Measurements from ENCODE around the gene GGA3. TPM values are rescaled to one million over a fixed set of nuclear protein-coding genes. Genes with fewer than 3 reads are reported as not detected.

GGA3 gene
- total and polyA plus RNA-seq, 5 experiments from 2014 or later, result 6.2 to 107 (median 20.1) TPM

- no peak for ATAC-seq
- peaks cover 8 to 27% (median 18%) of the 10 kb centered on the region in 4 donors for H3K4me1 Mint-ChIP-seq
- no peaks in the 10 kb centered on the region for H3K9me3 Mint-ChIP-seq
- H3K27me3 Mint-ChIP-seq, result no peaks in the 10 kb centered on the region
- peak overlapping the region in 8 of 10 donors; percentile 12 to 96 (median 44) for H3K27ac Mint-ChIP-seq
- H3K36me3 Mint-ChIP-seq, result peaks cover 0 to 72% (median 3%) of the 10 kb centered on the region in 3 donors
- POLR2A ChIA-PET, result interaction anchor here (3.3 kb wide), 1 partner anchor 19 kb away, joined by 14 read pairs; the partner anchor contains the start of genes GGA3 and MRPS7
- no peak for DNase-seq
- H3K4me3 Mint-ChIP-seq, result peak overlapping the region in 2 of 10 donors; percentile 11 to 68
These were observed 19.4 kb downstream of the GGA3 start for GRCh38 chr17:75241996-75242460.

- POLR2A ChIA-PET, result interaction anchor here (0.6 to 3.3 kb wide), 3 partner anchors 20 to 58 kb away, joined by 5 to 14 read pairs (median 9); partner anchors contain the start of genes GGA3, MIF4GD and MRPS7
- Mint-ChIP-seq H3K36me3 (peaks cover 0 to 72% (median 3%) of the 10 kb centered on the region in 3 donors), H3K4me1 (peaks cover 8 to 27% (median 18%) of the 10 kb centered on the region in 4 donors), H3K9me3 (no peaks in the 10 kb centered on the region), H3K27me3 (no peaks in the 10 kb centered on the region), H3K4me3 (peak overlapping the region in 1 of 10 donors; percentile 68), H3K27ac (peak overlapping the region in 7 of 10 donors; percentile 12 to 96 (median 47))
- ATAC-seq, result no peak
- no peak for DNase-seq
These were observed 19.9 kb downstream of the GGA3 start for GRCh38 chr17:75241502-75241901.

- Mint-ChIP-seq H3K9me3 (no peaks in the 10 kb centered on the region), H3K27me3 (no peaks in the 10 kb centered on the region), H3K4me1 (peaks cover 8 to 27% (median 18%) of the 10 kb centered on the region in 4 donors), H3K4me3 (no peak overlapping the region), H3K27ac (peak overlapping the region in 1 of 10 donors; percentile 89), H3K36me3 (peaks cover 0 to 72% (median 3%) of the 10 kb centered on the region in 3 donors)
- POLR2A ChIA-PET, result interaction anchor here (0.6 to 3.3 kb wide), 3 partner anchors 20 to 58 kb away, joined by 5 to 14 read pairs (median 9); partner anchors contain the start of genes GGA3, MIF4GD and MRPS7
- ATAC-seq (no peak), DNase-seq (no peak)
These were observed 20.3 kb downstream of the GGA3 start for GRCh38 chr17:75241143-75241430.

- no peak overlapping the region for H3K4me3 Mint-ChIP-seq
- peak; percentile 43 to 51 for ATAC-seq
- no peaks in the 10 kb centered on the region for H3K27me3 Mint-ChIP-seq
- POLR2A ChIA-PET, result interaction anchor here (0.5 to 3.3 kb wide), 5 partner anchors 21 to 126 kb away, joined by 5 to 14 read pairs (median 7); partner anchors contain the start of genes GGA3, MIF4GD and MRPS7
- no peaks in the 10 kb centered on the region for H3K9me3 Mint-ChIP-seq
- peak overlapping the region in 5 of 10 donors; percentile 25 to 74 (median 47) for H3K27ac Mint-ChIP-seq
- peaks cover 0 to 72% (median 3%) of the 10 kb centered on the region in 3 donors for H3K36me3 Mint-ChIP-seq
- peak in 5 of 10 donors; percentile 12 to 30 (median 24) for DNase-seq
- H3K4me1 Mint-ChIP-seq, result peaks cover 7 to 27% (median 18%) of the 10 kb centered on the region in 4 donors
These were observed 20.8 kb downstream of the GGA3 start for GRCh38 chr17:75240394-75241142.

GRCh38 chr17:75239778-75240393 is 21.5 kb downstream of the GGA3 start:
- Mint-ChIP-seq H3K27ac (peak overlapping the region in 6 of 10 donors; percentile 14 to 74 (median 50)), H3K36me3 (peaks cover 0 to 71% (median 3%) of the 10 kb centered on the region in 3 donors), H3K4me1 (peaks cover 7 to 27% (median 18%) of the 10 kb centered on the region in 4 donors), H3K9me3 (no peaks in the 10 kb centered on the region), H3K27me3 (no peaks in the 10 kb centered on the region), H3K4me3 (no peak overlapping the region)
- ATAC-seq (no peak), DNase-seq (no peak)
- POLR2A ChIA-PET, result interaction anchor here (2.3 to 3.3 kb wide), 3 partner anchors 21 to 126 kb away, joined by 7 to 14 read pairs (median 9); partner anchors contain the start of genes GGA3, MIF4GD and MRPS7

GRCh38 chr17:75239214-75239613 is 22.2 kb downstream of the GGA3 start:
- H3K9me3 Mint-ChIP-seq, result no peaks in the 10 kb centered on the region
- no peak for DNase-seq
- no peaks in the 10 kb centered on the region for H3K27me3 Mint-ChIP-seq
- H3K36me3 Mint-ChIP-seq, result peaks cover 0 to 72% (median 5%) of the 10 kb centered on the region in 3 donors
- ATAC-seq, result no peak
- H3K4me1 Mint-ChIP-seq, result peaks cover 5 to 22% (median 16%) of the 10 kb centered on the region in 4 donors
- peak overlapping the region in 7 of 10 donors; percentile 30 to 90 (median 84) for H3K27ac Mint-ChIP-seq
- POLR2A ChIA-PET, result interaction anchor here (0.9 to 2.3 kb wide), 4 partner anchors 23 to 125 kb away, joined by 3 to 9 read pairs (median 6); partner anchors contain the start of genes MIF4GD, MRPS7 and NUP85
- H3K4me3 Mint-ChIP-seq, result no peak overlapping the region

- peaks cover 0 to 72% (median 5%) of the 10 kb centered on the region in 3 donors for H3K36me3 Mint-ChIP-seq
- peak overlapping the region in 1 of 10 donors; percentile 52 for H3K4me3 Mint-ChIP-seq
- no peaks in the 10 kb centered on the region for H3K9me3 Mint-ChIP-seq
- POLR2A ChIA-PET, result interaction anchor here (0.9 to 2.3 kb wide), 3 partner anchors 24 to 125 kb away, joined by 3 to 7 read pairs (median 4); partner anchors contain the start of genes MRPS7 and NUP85
- ATAC-seq, result peak; percentile 86 to 88
- H3K27me3 Mint-ChIP-seq, result no peaks in the 10 kb centered on the region
- DNase-seq, result peak; percentile 36 to 76 (median 53)
- peak overlapping the region; percentile 30 to 91 (median 85) for H3K27ac Mint-ChIP-seq
- H3K4me1 Mint-ChIP-seq, result peaks cover 5 to 18% (median 15%) of the 10 kb centered on the region in 4 donors
These were observed 22.7 kb downstream of the GGA3 start for GRCh38 chr17:75238684-75239191.

- Mint-ChIP-seq H3K27ac (peak overlapping the region in 3 of 10 donors; percentile 14 to 83 (median 43)), H3K36me3 (peaks cover 0 to 70% (median 5%) of the 10 kb centered on the region in 3 donors), H3K4me1 (peaks cover 5 to 15% (median 15%) of the 10 kb centered on the region in 4 donors), H3K4me3 (no peak overlapping the region), H3K27me3 (no peaks in the 10 kb centered on the region), H3K9me3 (no peaks in the 10 kb centered on the region)
- ATAC-seq, result no peak
- POLR2A ChIA-PET, result interaction anchor here (1.0 kb wide), 1 partner anchor 32 kb away, joined by 4 read pairs; the partner anchor contains the start of gene NUP85
- DNase-seq, result no peak
These were observed 23.3 kb downstream of the GGA3 start for GRCh38 chr17:75238020-75238580.

- Mint-ChIP-seq H3K4me3 (no peak overlapping the region), H3K27me3 (no peaks in the 10 kb centered on the region), H3K36me3 (peaks cover 0 to 72% (median 3%) of the 10 kb centered on the region in 3 donors), H3K9me3 (no peaks in the 10 kb centered on the region), H3K27ac (peak overlapping the region in 5 of 10 donors; percentile 14 to 43 (median 29)), H3K4me1 (peaks cover 3 to 15% (median 13%) of the 10 kb centered on the region in 4 donors)
- DNase-seq (no peak), ATAC-seq (no peak)
- POLR2A ChIA-PET, result interaction anchor here (0.6 kb wide), 1 partner anchor 14 kb away, joined by 3 read pairs; no protein-coding TSS in a partner anchor
These were observed 24.0 kb downstream of the GGA3 start for GRCh38 chr17:75237100-75238014.

- no peaks in the 10 kb centered on the region for H3K27me3 Mint-ChIP-seq
- ATAC-seq, result no peak
These were observed 28.6 kb downstream of the GGA3 start for GRCh38 chr17:75232786-75233185.

More at GRCh38 chr17:75232786-75233185, 28.6 kb downstream of the GGA3 start:
- H3K4me1 Mint-ChIP-seq, result peaks cover 0 to 1% (median 0%) of the 10 kb centered on the region in 4 donors
- DNase-seq, result no peak
- peak overlapping the region in 3 of 10 donors; percentile 18 to 40 (median 21) for H3K27ac Mint-ChIP-seq
- no peaks in the 10 kb centered on the region for H3K9me3 Mint-ChIP-seq
- no peak overlapping the region for H3K4me3 Mint-ChIP-seq
- peaks cover 0 to 81% (median 3%) of the 10 kb centered on the region in 3 donors for H3K36me3 Mint-ChIP-seq
- POLR2A ChIA-PET, result no interaction called here

All from naive thymus-derived CD8-positive, alpha-beta T cell (primary cell).